Germinal center (tissue), 1 donor: ENCODE results near the gene KRTAP19-7.

ENCODE experiments used
- DNase-seq: peaks from one replicate; pipeline ENCODE4 v3.0.0; 2012; ENCODE audit warnings: mixed read lengths, low spot score

The KRTAP19-7 gene, protein sequence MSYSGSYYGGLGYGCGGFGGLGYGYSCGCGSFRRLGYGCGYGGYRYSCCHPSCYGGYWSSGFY

DNA sequence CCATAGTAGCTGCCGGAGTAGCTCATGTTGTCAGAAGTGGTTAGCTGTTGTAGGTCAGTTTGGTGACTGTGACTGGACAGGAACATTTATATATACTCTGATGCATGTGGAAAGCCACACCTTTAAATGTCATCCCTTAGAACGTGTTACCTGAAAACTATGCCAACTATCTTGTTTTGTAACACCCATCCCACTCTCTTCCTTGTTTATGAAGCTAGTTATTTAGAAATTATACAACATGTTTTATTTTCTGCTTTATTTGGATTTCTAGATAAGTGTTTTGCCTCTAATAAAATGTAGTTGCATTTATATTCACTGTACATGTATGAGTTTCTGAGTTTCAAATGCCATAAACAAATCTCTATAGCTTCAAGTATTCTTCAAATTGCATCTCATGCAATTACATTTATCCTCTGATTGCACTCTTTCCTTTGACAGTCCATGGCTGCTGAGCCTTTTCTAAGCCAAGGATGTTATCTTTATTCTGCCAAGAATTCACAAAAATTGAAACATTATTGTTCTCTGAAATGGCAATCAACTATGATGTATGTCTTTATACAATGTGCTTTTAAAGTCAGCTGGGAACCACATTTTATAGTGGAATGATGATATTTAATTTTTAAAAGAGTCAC lies at the start of gene KRTAP19-7:
Gene KRTAP19-7, minus strand, starts transcription at position 51 of the 632 bp plus-strand sequence. Its CDS starts 25 bp downstream, at position 26.
- DNase-seq: no peak

DNA sequence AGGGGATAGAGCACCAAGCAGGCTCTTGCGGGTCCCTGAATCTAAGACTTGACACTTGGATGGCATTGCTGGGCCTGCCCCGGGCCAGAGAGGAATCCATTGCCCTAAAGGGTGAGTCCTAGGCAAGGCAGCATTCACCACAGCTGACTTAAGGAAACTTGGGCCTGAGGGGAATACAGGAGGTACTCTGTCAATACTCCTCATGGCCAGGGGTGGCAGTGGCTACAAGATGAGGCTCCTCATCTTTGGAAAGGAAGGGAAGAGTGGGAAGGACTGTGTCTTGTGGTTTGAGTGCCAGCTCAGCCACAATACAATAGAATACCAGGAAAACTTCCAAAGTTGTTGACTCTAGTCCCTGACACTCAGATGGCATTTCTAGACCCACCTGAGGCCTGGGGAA lies 44.9 kb upstream of the KRTAP19-7 start:
- no peak for DNase-seq

DNA sequence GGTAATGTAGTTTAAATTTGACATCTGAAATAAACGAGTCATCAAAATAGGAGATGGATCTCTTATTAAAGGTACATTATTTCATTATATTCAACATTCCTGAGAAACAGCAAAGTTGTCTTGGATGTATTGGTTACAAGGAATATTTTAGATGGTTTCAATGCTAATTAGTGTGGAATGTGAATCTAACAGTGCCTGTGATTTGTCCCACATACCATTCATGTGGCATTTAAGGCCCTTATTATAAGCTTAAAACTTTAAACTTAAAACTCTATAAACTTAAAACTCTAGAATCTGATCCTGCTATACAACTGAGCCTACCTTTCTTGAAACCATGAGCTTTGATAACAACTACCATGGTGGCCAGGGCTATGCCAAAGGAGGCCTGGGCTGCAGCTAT lies 39.7 kb upstream of the KRTAP19-7 start, which contains the start of gene KRTAP22-1:
Gene KRTAP22-1, plus strand, starts transcription at position 301 of the 400 bp plus-strand sequence.
- no peak for DNase-seq

DNA sequence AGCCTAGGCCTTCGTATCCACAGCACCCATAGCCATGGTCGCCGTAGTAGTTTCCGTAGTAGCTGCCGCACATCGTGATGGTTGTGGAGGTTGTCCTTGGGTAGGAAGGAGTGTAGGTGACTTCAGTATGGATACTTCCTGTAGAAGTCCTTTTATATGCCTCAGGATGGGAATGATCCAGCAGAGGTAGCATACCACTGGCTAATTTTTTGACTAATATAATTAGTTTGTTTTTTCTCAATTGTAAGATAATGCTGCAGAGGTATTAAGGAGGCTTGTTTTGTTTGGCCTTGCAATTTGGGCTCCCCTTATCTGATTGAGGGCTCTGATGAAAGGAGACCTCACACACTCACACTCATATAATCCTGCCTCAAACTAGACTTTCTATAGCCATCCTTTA lies 37.7 kb upstream of the KRTAP19-7 start, which contains the start of gene KRTAP6-2:
Gene KRTAP6-2, minus strand, starts transcription at position 101 of the 400 bp plus-strand sequence. Its CDS starts 28 bp downstream, at position 73.
- no peak for DNase-seq

DNA sequence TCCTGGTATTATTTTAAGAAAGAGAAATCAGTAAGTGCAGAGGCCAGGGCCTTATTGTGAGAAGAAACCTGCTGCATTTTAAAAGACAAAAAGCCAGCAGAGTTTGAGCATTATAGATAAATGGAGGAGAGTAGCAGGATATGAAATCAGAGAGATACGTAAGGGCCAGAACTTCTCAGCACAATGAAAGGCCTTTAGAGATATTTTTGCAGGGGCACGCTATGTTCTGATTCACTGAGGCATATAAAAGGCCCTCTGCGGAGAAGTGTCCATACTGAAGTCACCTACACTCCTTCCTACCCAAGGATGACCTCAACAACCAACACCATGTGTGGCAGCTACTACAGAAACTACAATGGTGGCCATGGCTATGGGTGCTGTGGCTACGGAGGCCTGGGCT lies 31.0 kb upstream of the KRTAP19-7 start, which contains the start of gene KRTAP6-3:
Gene KRTAP6-3, plus strand, starts transcription at position 301 of the 400 bp plus-strand sequence. Its CDS starts 6 bp downstream, at position 307.
- no peak for DNase-seq

DNA sequence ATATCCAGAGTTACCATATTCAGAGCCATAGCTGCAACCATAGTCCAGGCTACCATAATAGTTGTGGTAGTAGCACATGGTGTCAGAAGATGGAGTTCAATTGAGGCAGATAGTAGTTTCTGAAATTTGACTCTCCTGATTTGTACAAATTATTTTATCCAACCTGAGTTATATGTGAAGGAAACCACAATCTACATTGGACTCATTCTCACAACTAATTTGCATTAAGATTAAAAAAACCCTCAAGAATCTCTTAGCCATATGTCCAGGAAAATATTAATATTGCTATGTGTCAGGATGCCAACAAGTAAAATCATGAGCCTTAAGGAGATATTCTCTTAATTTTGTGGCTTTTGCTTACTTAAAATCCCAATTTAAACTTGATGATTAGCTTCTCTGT lies 29.2 kb upstream of the KRTAP19-7 start, which contains the start of gene KRTAP22-2:
Gene KRTAP22-2, minus strand, starts transcription at position 101 of the 400 bp plus-strand sequence.
- no peak for DNase-seq

DNA sequence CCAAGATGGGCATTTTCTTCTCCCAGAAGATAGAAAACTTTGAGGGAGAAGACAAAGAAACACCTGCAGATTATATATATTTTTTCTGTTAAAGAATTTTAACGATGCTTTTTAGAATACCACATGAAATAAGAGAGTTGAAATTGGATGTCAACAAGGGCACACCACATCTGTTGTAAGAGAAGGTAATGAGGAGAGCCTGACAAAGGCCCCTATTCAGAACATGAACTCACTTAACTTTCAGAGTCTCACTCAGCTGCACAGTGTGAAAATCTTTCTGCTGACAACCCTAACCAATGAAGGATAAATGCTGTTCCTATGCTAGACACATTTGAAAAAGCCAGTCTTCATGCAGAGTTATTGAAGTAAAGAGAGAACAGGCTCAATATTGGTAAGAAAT lies 21.8 kb upstream of the KRTAP19-7 start:
- no peak for DNase-seq

DNA sequence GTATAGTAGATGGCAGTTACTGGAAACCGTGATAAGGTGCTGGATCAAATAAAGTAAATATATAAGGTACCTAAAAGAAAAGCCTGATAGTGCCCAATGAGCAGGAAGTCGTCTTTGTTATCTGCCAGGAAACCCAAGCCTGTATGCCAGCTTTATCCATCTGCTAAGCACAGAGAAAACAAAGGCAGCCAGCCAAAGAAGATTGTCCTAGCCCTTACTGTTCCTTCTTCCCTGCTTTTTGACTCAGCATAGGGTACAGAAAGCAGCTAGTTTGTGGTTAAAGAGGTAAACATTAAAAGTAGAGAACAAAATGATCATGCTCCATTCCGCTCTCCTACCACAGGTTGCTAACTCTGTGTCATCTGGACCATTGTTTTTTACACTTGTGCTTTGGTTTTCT lies 19.0 kb upstream of the KRTAP19-7 start:
- no peak for DNase-seq

DNA sequence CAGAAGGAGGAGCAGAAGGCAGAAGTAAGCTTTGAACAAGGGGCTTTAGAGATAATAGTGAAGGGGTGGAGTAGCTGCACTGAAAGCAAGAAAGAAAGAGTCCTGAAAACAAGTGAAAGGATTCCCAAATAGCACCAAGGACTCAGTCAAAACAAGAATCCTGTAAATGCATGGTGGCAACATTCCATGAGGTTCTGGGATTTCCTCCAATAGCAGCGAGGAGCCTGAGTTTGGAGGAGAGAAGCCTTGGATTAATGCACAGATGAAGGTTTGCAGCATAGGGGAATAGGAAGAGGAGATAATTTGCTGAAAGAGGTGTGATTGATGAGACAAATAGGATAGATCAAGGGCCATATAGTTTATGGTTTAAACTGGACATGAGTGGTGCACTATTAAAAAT lies 18.2 kb upstream of the KRTAP19-7 start:
- DNase-seq: no peak

DNA sequence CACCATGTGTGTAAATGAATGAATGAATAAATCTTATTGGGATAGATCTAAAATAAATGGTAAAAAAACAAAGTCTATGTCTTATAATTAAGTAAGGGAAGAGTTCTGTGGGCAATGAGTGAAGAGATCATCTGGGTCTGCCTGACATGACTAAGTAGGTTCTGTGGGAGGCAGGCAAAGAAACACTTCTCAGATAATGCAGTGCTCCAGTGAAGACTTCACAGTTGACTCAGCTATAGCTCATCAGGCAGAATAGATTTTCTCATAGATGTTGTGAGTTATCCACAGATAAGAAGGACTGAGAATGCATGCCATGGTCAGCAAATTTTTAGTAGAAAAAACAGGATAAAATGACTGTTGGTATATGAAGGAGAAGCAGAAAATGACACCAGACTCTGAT lies 16.7 kb upstream of the KRTAP19-7 start:
- DNase-seq: no peak

DNA sequence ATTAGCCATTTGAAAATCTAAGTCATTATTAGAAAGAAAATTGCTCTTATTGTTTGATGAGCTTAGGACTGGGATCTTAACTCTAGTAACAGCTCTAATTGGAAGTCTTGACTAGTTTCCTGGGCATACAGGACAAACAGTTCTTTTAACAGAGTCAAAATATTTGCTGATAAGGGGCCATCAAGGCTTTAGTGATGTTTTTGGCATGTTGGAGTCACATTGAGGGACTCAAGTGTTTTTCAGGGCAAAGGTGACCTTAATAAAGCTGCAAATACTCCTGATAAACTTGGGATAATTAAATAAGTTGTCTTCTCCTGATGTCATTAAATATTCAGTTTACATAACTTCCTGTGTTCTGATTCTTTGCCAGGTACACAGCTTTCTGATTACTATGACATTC lies 6.5 kb upstream of the KRTAP19-7 start:
- no peak for DNase-seq

DNA sequence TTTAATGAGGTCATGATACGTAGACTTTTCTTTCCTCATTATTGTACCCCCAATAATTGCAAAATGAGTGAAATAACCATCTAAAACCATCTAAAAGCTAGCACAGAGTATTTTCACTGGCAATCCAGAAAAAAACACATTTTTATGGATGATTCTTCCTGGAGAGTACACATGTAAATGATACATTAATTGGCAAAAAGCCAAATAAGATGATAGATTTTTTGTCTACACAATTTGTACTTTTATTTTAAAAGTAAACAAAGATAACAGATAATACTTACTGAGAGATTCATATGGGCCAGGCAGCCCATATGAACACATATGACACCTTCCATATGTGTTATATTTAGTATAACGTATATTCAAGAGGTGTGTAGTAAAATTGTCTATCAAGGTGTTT lies 2.5 kb upstream of the KRTAP19-7 start:
- DNase-seq: no peak

DNA sequence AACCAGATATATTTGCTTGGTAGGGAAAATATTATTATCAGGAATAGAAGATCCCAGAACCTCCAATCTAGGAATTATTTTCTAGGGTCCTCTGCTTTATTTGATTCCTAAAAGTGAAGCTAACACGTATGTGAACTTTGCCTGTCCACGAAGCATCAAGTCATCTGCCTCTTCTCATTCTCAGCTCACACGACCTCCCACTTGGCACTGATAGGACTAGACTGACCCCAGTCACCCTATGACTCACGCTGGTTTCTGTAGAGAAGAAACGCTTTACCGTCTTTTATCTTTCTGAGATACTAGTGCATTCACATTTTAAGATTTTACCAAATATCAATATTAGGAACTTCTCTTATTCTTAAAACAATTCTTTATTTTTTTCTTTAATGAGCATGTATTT lies 2.0 kb upstream of the KRTAP19-7 start:
- DNase-seq: no peak

DNA sequence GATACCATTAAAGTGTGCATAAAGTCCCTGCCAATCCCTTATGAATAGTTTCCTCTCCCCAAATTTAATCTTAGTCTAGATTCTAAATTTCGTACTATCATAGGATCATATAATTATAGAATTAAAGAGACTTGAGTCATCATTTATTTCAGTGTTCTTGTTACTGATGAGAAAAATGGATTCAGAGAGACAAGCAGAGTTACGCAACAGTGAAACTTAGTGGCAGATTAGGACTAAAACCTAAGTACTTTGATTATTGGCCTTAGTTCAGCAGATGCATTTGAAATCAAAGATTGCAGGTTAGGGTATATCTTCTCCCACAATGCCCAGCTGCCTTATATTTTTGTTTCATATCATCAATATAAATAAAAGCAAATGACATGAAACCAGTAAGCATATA lies 843 bp upstream of the KRTAP19-7 start:
- no peak for DNase-seq

DNA sequence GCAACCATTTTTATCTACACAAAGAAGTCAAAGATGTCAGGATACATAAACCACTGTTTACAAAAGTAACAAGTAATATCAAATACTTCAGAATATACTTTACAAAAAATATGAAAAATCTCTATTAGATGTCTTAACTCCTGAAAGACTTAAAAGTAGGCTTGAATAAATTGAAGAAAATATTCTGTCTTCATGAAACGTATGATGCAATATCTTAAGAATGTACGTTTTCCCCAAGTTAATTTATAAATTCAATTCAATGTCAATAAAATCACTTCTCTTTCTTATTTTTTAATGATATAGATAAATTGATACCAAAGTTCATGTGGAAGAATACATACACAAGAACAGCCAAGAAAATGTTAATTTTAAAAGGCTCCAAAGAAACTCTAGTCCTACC lies 6.0 kb downstream of the KRTAP19-7 start:
- DNase-seq: no peak

DNA sequence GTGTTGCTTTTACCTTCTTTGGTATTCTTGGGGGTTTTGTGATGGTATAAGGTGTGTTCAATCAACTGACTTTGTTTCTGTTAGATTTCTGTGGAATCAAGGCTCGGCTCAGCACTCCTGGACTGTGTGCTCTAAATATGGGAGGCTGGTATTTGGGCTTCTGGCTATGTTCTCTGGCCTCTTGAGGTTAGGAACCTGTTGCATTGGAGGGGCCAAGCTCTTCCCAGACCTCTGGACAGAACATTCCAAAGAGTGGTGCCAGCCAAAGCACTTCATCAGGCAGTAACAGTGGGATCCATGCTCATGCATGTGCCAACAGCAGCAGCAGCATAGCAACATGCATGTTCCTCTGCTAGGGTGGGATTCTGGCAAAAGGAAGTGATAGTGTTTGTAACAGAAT lies 8.3 kb downstream of the KRTAP19-7 start:
- DNase-seq: no peak

DNA sequence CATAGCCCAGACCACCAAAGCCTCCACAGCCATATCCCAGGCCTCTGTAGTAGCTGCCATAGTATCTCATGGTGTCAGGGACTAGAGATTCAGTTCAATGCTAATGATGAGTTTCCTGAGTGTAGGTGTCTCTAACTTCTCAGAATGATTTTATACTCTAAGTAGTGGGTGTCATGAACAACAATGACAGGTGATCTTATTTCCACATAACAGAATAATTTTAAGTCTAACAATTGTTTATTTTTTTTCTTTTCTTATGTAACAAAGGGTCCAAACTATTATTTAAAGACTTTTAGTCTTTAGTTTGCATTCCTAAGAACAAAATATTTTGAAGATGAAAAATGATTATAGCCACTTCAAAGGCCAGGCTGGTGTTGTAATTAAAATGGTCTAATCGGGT lies 19.4 kb downstream of the KRTAP19-7 start, which contains the start of gene KRTAP19-6:
Gene KRTAP19-6, minus strand, starts transcription at position 101 of the 400 bp plus-strand sequence. Its CDS starts 31 bp downstream, at position 70.
- DNase-seq: no peak

DNA sequence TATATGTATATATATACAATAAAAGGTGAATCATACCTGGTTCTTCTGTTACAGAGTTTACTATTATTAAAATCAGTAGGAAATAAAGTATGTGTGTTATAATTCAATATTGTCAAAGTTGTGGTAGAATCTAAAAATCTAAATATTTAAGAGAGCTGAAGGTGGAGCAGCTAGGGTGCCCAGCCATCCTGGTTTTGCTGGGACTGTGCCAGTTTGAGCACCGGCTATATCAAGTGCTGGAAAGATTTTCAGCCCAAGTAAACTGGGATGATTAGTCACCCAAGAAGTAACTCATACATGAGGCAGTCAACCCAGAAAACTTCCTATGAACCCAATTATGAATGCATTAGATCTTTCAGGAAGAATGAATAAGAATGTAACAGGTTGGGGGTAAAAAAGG lies 42.2 kb downstream of the KRTAP19-7 start:
- no peak for DNase-seq

DNA sequence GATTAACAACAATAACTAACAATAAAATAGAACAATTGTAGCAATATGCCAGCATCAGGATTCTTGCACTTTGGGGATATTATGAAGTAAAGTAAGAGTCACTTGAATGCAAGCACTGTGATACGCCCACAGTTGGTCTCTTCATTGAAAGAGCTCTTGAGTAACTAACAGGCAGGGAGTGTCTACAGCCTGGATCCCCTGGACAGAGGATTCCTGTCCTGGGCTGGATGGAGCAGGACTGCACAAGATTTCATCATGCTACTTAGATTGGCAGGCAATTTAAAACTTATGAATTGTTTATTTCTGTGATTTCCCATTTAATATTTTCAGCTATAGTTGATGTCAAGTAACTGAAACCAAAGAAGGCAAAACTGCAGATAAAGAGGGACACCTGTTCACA lies 45.4 kb downstream of the KRTAP19-7 start:
- no peak for DNase-seq
